DOHH2 (cell line): Measurements from ENCODE around the gene CADPS.
A peak's percentile ranks its signal among the peaks of the same experiment; 100 is the strongest.

Source experiments
- H3F3A ChIP-seq: fragments of 200-600 bp; sonication (generic), shearing (Covaris generic); 2 replicates; pipeline ENCODE4 v1.6.0; 2016; ENCODE audit warnings: antibody characterized with exemption, mild to moderate bottlenecking; ENCODE audit not compliant: control insufficient read depth, insufficient read depth
- H3K27ac ChIP-seq: fragments of 200-600 bp; sonication (generic); 2 replicates; pipeline ENCODE4 v1.5.1; 2014; ENCODE audit warnings: low read depth, mild to moderate bottlenecking, low read length, moderate library complexity
- H3K27me3 ChIP-seq: fragments of 200-600 bp; sonication (generic); 2 replicates; pipeline ENCODE4 v1.6.1; 2014; ENCODE audit warnings: mild to moderate bottlenecking, low read length, mixed read lengths; ENCODE audit not compliant: control insufficient read depth
- H3K36me3 ChIP-seq: fragments of 200-600 bp; sonication (generic); 2 replicates; pipeline ENCODE4 v1.6.1; 2014; ENCODE audit warnings: mild to moderate bottlenecking, low read length, moderate library complexity, mixed read lengths; ENCODE audit not compliant: control insufficient read depth
- H3K4me1 ChIP-seq: fragments of 200-600 bp; sonication (generic); 2 replicates; pipeline ENCODE4 v1.6.1; 2014; ENCODE audit warnings: mild to moderate bottlenecking, low read length, mixed read lengths; ENCODE audit not compliant: control insufficient read depth
- H3K4me2 ChIP-seq: fragments of 200-600 bp; sonication (generic); 2 replicates; pipeline ENCODE4 v1.6.0; 2014; ENCODE audit warnings: mild to moderate bottlenecking, low read length, moderate library complexity
- H3K4me3 ChIP-seq: fragments of 200-600 bp; sonication (generic); 2 replicates; pipeline ENCODE4 v1.5.1; 2014; ENCODE audit warnings: mild to moderate bottlenecking, low read length, mixed read lengths
- H3K79me2 ChIP-seq: fragments of 200-600 bp; sonication (generic); 2 replicates; pipeline ENCODE4 v1.6.1; 2014; ENCODE audit warnings: mild to moderate bottlenecking, low read length, mixed read lengths; ENCODE audit not compliant: control insufficient read depth
- H3K9me2 ChIP-seq: fragments of 200-600 bp; sonication (generic); replicated peaks from 2 replicates; pipeline ENCODE4 v1.6.1; 2014; ENCODE audit warnings: mild to moderate bottlenecking, low read length, mixed read lengths; ENCODE audit not compliant: control insufficient read depth
- H3K9me3 ChIP-seq: fragments of 200-600 bp; sonication (generic); 2 replicates; pipeline ENCODE4 v1.6.1; 2014; ENCODE audit warnings: antibody characterized with exemption, low read length, mixed read lengths; ENCODE audit not compliant: control insufficient read depth, insufficient read depth
- H4K20me1 ChIP-seq: fragments of 200-600 bp; sonication (generic); 2 replicates; pipeline ENCODE4 v1.6.0; 2014; ENCODE audit warnings: low read depth, mild to moderate bottlenecking, antibody characterized with exemption, low read length, moderate library complexity; ENCODE audit not compliant: control insufficient read depth, insufficient read depth
- EZH2phosphoT487 ChIP-seq: fragments of 200-600 bp; sonication (generic); IDR thresholded peaks from 2 replicates; pipeline ENCODE4 v1.6.1; 2017; ENCODE audit warnings: borderline replicate concordance, mild to moderate bottlenecking, antibody characterized with exemption, low read length, moderate library complexity, mixed read lengths
- TF ChIP-seq, protein P1 (sequence below): fragments of 200-600 bp; sonication (generic); IDR thresholded peaks from one replicate; pipeline ENCODE4 v1.5.1; 2014; ENCODE audit warnings: antibody characterized with exemption, mild to moderate bottlenecking, low read depth, low read length; ENCODE audit not compliant: poor library complexity, severe bottlenecking

CADPS gene

DNA sequence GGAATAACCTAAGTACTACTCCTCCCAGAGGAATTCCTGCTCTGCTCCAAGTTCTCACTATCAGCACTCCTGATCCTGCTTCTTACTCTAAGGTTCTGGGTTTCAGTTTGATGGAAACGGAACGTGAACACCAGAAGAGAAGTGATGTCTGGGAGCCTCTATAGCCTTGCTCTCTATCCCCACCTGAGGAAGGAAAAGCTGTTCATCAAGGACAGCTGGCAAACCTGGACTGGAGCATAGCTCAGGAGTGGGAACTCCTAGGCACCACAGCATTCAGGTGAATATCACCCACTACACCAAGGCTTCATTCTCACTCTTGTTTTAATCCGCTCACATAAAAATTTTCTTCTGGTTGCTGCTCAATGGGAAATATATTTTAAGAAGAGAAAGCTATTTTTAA lies 13.0 kb upstream of the CADPS start:
- Histone ChIP-seq H3K4me3 (no peak overlapping the region), H3K4me1 (peaks cover 21% of the 10 kb centered on the region), H3K9me3 (no peaks in the 10 kb centered on the region), H3K36me3 (no peaks in the 10 kb centered on the region), H3K9me2 (no peaks in the 10 kb centered on the region), H3K79me2 (no peaks in the 10 kb centered on the region), H3K27ac (no peak overlapping the region), H4K20me1 (no peaks in the 10 kb centered on the region), H3K27me3 (no peaks in the 10 kb centered on the region), H3K4me2 (no peak overlapping the region), H3F3A (no peaks in the 10 kb centered on the region)
- TF ChIP-seq, protein P1, sequence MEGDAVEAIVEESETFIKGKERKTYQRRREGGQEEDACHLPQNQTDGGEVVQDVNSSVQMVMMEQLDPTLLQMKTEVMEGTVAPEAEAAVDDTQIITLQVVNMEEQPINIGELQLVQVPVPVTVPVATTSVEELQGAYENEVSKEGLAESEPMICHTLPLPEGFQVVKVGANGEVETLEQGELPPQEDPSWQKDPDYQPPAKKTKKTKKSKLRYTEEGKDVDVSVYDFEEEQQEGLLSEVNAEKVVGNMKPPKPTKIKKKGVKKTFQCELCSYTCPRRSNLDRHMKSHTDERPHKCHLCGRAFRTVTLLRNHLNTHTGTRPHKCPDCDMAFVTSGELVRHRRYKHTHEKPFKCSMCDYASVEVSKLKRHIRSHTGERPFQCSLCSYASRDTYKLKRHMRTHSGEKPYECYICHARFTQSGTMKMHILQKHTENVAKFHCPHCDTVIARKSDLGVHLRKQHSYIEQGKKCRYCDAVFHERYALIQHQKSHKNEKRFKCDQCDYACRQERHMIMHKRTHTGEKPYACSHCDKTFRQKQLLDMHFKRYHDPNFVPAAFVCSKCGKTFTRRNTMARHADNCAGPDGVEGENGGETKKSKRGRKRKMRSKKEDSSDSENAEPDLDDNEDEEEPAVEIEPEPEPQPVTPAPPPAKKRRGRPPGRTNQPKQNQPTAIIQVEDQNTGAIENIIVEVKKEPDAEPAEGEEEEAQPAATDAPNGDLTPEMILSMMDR = no peak
- no peak for TF ChIP-seq EZH2phosphoT487

DNA sequence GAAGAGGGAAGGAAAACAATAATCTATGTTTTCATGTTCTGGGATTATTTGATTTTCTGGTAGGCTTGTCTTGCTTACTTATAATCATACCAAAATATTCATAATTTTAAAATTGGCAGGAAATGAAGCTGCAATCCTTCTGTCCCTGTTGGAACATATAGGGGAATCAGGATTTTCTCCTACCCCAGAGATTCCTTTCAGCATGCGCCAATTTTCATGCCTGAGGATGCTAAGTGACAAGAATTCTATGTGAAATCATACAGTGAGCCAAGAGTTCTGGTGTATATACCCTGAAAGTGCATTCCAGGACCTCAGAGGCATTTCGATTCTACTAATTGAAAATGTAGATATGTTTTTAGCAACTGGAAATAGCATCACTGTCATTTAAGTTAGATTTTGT lies 9.9 kb upstream of the CADPS start:
- Histone ChIP-seq H3K4me1 (peaks cover 21% of the 10 kb centered on the region), H3F3A (no peaks in the 10 kb centered on the region), H3K27ac (no peak overlapping the region), H3K4me2 (no peak overlapping the region), H3K9me3 (no peaks in the 10 kb centered on the region), H3K4me3 (no peak overlapping the region), H3K9me2 (no peaks in the 10 kb centered on the region), H3K27me3 (no peaks in the 10 kb centered on the region), H3K36me3 (no peaks in the 10 kb centered on the region), H3K79me2 (no peaks in the 10 kb centered on the region), H4K20me1 (no peaks in the 10 kb centered on the region)
- no peak for TF ChIP-seq EZH2phosphoT487
- TF ChIP-seq, protein P1 = no peak

DNA sequence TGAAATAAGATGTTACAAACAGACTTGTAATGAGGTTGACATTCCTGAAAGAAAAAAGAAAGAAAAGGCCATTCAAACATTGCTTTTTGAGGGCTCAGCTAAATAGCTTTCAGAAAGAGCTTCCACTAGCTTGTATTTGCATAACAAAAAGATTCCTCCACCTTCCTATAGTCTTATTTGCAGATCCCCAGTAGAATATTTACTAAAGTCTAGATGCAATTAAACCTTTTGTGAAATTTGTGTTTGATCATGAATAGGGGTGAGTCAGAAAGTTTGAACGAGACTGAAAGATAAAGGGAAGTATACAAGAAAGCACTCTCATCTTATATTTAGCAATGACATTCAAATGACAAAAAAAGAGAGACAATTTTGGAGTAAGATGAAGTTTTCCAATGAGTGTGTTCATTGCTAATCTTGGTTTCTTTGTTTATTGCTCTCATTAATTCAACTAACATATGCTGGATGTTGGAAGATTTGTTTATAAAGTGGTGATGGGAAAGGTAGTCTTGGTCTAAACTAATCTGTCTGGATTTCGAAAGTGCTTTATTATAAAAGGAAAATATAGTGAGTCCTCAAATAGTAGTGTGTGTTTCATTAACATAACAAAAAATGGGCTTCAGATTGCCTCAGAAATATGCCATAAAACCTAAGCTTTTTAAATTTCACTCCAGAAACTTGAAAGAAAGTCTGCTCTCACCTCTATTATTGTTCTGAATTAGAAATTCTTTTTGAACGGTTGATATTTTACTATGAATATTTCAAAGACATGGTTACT lies 9.1 kb upstream of the CADPS start:
- H3K9me2 ChIP-seq = no peaks in the 10 kb centered on the region
- peaks cover 21% of the 10 kb centered on the region for H3K4me1 ChIP-seq
- no peak overlapping the region for H3K27ac ChIP-seq
- no peaks in the 10 kb centered on the region for H4K20me1 ChIP-seq
- H3K27me3 ChIP-seq = no peaks in the 10 kb centered on the region
- H3K4me2 ChIP-seq = peak overlapping the region; percentile 54
- H3K9me3 ChIP-seq = no peaks in the 10 kb centered on the region
- no peaks in the 10 kb centered on the region for H3K79me2 ChIP-seq
- H3F3A ChIP-seq = no peaks in the 10 kb centered on the region
- TF ChIP-seq, protein P1 = no peak
- H3K36me3 ChIP-seq = no peaks in the 10 kb centered on the region
- H3K4me3 ChIP-seq = peak overlapping the region; percentile 20
